ENCODE data around the gene CD9.

DNA sequence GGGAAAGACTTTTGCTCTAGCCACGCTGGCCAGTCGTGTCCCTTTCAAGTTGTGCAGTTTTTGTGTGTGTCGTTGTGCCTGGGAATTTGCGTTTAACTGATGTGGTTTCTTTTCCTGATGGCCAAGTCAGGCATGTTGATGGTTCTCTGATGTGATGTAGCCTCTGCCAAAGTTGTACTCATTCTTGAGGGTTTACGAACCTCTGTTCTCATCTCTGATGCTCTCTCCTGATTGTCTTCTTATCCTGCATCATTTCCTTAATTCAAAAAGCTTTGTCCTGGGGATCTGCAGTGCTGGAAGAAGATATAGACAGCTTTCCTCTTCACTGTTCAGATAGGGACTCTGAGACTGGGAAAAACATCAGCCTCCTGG is 25.4 kb downstream of the CD9 start:
- TF ChIP-seq, protein P1, sequence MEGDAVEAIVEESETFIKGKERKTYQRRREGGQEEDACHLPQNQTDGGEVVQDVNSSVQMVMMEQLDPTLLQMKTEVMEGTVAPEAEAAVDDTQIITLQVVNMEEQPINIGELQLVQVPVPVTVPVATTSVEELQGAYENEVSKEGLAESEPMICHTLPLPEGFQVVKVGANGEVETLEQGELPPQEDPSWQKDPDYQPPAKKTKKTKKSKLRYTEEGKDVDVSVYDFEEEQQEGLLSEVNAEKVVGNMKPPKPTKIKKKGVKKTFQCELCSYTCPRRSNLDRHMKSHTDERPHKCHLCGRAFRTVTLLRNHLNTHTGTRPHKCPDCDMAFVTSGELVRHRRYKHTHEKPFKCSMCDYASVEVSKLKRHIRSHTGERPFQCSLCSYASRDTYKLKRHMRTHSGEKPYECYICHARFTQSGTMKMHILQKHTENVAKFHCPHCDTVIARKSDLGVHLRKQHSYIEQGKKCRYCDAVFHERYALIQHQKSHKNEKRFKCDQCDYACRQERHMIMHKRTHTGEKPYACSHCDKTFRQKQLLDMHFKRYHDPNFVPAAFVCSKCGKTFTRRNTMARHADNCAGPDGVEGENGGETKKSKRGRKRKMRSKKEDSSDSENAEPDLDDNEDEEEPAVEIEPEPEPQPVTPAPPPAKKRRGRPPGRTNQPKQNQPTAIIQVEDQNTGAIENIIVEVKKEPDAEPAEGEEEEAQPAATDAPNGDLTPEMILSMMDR (IDR thresholded peaks at IDR 0.05): no peak
- TF ChIP-seq POLR2A (IDR thresholded peaks at IDR 0.05): no peak
